Activated naive CD4-positive, alpha-beta T cell (primary cell): ENCODE results near the gene KCNIP3.

Source experiments
- DNase-seq, 4 experiments: peaks; one replicate each; lab custom pipeline; 2025; lab: John Stamatoyannopoulos, UW

KCNIP3 gene

GRCh38 chr2:95275151-95275515 is 22.0 kb upstream of the KCNIP3 start:
- DNase-seq = no peak

DNA sequence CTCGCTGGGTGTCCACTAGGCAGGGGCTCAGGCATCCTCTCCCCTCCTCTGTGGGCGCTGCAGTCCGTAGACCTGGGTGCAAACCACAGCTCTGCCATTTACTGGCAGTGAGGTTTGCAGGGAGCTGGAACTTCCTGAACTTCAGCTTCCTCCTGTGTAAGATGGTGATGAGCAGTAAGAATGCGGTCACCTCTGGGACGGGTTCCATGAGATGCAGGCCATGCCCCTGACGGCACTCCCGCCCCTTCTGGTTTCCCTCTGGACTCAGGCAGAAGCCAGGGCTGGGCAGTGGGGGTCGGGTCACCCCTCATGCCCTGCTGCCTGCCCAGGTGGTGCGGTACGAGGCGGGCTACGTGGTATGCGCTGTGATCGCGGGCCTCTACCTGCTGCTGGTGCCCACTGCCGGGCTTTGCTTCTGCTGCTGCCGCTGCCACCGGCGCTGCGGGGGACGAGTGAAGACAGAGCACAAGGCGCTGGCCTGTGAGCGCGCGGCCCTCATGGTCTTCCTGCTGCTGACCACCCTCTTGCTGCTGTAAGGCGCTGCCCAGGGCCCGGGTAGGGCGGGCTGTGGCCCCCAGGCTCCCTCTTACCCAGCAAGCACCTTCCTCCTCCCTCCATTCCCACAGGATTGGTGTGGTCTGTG is 21.4 kb upstream of the KCNIP3 start:
- no peak for DNase-seq

- DNase-seq = no peak
Measured at GRCh38 chr2:95276244-95276887, 20.8 kb upstream of the KCNIP3 start.

- no peak for DNase-seq
Measured at GRCh38 chr2:95276888-95277245, 20.3 kb upstream of the KCNIP3 start.

GRCh38 chr2:95277246-95277906 is 19.8 kb upstream of the KCNIP3 start:
- DNase-seq = no peak

- DNase-seq = no peak
Measured at GRCh38 chr2:95278051-95278471, 19.1 kb upstream of the KCNIP3 start.

GRCh38 chr2:95278637-95279225 is 18.4 kb upstream of the KCNIP3 start:
- no peak for DNase-seq

GRCh38 chr2:95279435-95280035 is 17.6 kb upstream of the KCNIP3 start:
- no peak for DNase-seq

DNA sequence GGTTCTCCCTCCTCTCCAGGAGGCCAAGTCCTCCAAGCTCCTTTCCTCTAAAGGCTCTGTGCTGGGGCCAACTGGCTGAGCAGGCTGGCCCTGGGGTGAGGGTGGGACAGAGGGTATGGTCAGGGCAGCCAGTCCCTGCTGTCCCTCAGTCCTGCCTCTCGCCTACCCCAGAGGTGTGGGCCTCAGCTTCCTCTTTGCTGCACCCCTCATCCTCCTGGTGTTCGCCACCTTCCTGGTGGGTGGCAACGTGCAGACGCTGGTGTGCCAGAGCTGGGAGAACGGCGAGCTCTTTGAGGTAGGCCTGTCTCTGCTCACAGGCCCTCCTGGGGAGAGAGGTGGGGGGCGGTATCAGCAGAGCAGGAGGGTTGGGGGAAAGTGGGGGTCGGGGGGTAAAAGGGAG is 16.1 kb upstream of the KCNIP3 start:
- no peak for DNase-seq

GRCh38 chr2:95281786-95282185 is 15.4 kb upstream of the KCNIP3 start:
- no peak for DNase-seq

- no peak for DNase-seq
Measured at GRCh38 chr2:95282458-95282857, 14.7 kb upstream of the KCNIP3 start.

GRCh38 chr2:95283562-95283961 is 13.6 kb upstream of the KCNIP3 start:
- DNase-seq = no peak

GRCh38 chr2:95284886-95285541 is 12.1 kb upstream of the KCNIP3 start:
- DNase-seq = no peak

- no peak for DNase-seq
Measured at GRCh38 chr2:95285542-95285932, 11.6 kb upstream of the KCNIP3 start.

DNA sequence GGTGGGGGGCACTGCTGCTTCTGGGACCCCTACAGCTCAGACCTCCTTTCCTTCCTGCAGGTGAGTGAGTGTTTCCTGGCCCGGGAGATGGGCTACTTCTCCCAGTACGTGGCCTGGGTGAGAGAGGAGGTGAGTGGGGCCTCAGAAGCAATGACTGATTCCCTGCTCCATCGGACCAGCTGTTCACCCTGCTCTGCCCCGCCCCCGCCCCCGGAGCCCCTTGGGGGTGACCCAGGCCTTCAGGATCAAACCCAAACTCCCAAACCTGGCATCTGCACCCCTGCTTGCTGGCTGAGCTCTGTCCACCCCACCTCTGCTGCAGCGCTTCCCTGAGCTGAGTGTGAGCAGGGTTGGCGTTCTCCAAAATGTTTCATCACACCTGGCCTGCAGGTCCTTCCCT is 9.8 kb upstream of the KCNIP3 start:
- no peak for DNase-seq

- no peak for DNase-seq
Measured at GRCh38 chr2:95287806-95288205, 9.3 kb upstream of the KCNIP3 start.

DNA sequence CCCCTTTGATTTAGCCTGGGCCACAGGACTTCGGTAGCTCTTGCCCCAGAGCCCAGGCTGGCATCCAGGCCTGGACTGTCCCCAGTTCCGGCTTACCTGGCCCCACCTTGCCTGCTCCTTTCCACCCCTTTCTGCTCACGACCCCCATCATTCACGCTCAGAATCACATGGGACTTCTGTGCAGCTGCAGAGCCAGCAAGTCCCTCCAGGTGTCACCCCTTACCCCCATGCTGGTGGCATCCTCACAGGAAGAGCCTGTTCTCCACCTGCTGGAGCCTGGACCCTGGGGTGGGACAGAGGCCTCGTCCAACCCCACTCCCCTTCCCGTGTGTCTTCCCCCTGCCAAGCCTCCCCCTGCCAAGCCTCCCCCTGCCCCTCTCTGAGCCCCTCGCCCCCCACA is 7.9 kb upstream of the KCNIP3 start:
- DNase-seq = no peak

GRCh38 chr2:95291222-95291621 is 5.9 kb upstream of the KCNIP3 start:
- no peak for DNase-seq

- no peak for DNase-seq
Measured at GRCh38 chr2:95292623-95293260, 4.4 kb upstream of the KCNIP3 start.

DNA sequence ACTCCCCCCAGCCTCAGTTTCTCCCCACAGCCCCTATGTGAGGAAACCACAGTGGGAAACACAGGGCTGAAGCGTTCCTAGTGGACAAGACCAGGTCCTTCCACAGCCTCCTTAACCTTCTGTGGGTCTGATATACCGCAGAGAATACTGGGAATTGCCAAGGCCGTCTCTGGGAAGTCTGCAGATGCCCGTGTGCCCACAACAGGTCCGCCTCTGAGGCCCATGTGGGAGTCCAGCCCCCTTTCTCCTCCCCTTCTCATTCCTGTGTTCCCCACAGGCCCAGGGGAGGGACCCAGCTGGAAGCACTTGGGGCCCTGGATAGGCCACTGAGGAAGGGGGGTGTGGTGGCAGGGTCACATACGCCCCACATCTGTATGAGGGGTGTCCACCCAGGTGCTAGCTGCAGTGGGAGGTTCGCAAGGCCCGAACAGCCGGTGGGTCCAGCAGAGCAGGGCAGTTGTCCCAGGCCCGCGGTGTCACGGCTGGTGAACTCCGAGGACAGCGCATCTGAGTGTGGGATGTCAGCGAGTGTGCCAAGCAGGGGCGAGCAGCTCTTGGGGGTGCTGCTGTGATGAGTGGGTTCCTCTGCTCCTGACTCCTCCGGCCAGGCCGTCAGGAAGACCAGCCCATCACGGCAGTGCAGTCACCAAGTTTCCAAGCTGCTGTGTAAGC is 2.4 kb upstream of the KCNIP3 start:
- no peak for DNase-seq

DNA sequence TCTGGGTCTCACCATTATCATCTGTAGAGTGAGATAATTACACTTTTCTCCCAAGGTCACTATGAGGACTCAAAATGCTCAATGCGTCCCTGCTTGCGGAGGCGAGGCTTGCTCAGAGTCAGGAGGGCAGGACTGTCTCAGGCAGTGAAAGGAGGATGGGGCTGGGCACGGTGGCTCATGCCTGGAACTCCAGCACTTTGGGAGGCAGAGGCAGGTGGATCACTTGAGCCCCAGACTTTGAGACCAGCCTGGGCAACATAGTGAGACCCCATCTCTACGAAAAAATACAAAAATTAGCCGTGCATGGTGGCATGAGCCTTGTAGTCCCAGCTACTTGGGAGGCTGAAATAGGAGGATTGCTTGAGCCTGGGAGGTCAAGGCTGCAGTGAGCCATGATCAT is 1.8 kb upstream of the KCNIP3 start:
- no peak for DNase-seq
